HCT116 (cell line): ENCODE results near the gene CDK10. TPM values are rescaled to one million over a fixed set of nuclear protein-coding genes. Genes with fewer than 3 reads are reported as not detected.

Experiments
- ATAC-seq: fragments of 200-7000 bp; cut with Tn5 transposase; 2 replicates; pipeline ENCODE4 v1.9.1; 2020; ENCODE audit warnings: mild to moderate bottlenecking, moderate library complexity
- BruUV-seq: library from RNA; stranded (reverse); fragments of 400-500 nt; replicated peaks from 2 replicates; lab custom pipeline; 2021; lab: Mats Ljungman, UMichigan
- CTCF ChIA-PET: fragments of 300-600 bp; sonication (Branson Sonifier 250); formaldehyde crosslinking; loops from one replicate; lab custom pipeline; 2021; ENCODE audit warnings: antibody characterized with exemption; lab: Charles Lee
- POLR2A ChIA-PET: fragments of 300-600, 350-600 bp; sonication (Branson Sonifier 250); formaldehyde crosslinking; loops from one replicate; lab custom pipeline; 2021; ENCODE audit warnings: antibody characterized with exemption; lab: Charles Lee
- RAD21 ChIA-PET, 2 experiments: fragments of 300-600 bp; sonication (Branson Sonifier 250); formaldehyde crosslinking; loops; one replicate each; lab custom pipeline; 2023; ENCODE audit warnings: low total read pairs in 2 of 2; ENCODE audit not compliant: uncharacterized antibody in 2 of 2, unreplicated experiment in 2 of 2, low non-redundant PET in 1 of 2; lab: Charles Lee
- DNase-seq: peaks from one replicate; pipeline ENCODE4 v3.0.0-alpha.2; 2010; ENCODE audit warnings: low read depth, low spot score
- H2AFZ ChIP-seq: fragments of 200-600 bp; shearing (Covaris generic), sonication (generic); 2 replicates; pipeline ENCODE4 v1.6.1; 2017; ENCODE audit warnings: low read depth, mixed run types, mixed read lengths, antibody characterized with exemption, low read length; ENCODE audit not compliant: poor library complexity, severe bottlenecking
- H3K27ac ChIP-seq: 2 replicates; pipeline ENCODE4 v1.5.1; 2012; ENCODE audit warnings: low read depth, low read length
- H3K27me3 ChIP-seq: fragments of 200-600 bp; sonication (generic); 2 replicates; pipeline ENCODE4 v1.6.1; 2016; ENCODE audit warnings: mixed run types, low read length, mixed read lengths; ENCODE audit not compliant: insufficient read depth
- H3K36me3 ChIP-seq, 2 experiments: fragments of 200-500 bp in 1 of 2; fragments of 200-600 bp in 1 of 2; sonication (Bioruptor generic) in 1 of 2; sonication (generic) in 1 of 2; 2 replicates each; pipeline versions ENCODE4 v1.5.1 to v1.6.1; 2014 to 2016; ENCODE audit warnings: low read length in 2 of 2, inconsistent platforms in 1 of 2, mixed read lengths in 1 of 2, mixed run types in 1 of 2; ENCODE audit not compliant: insufficient read depth in 2 of 2, control insufficient read depth in 1 of 2
- H3K4me1 ChIP-seq, 2 experiments: fragments of 200-600 bp in 1 of 2; sonication (generic) in 1 of 2; 2 replicates each; pipeline versions ENCODE4 v1.5.1 to v1.6.1; 2012 to 2017; ENCODE audit warnings: low read length in 2 of 2, inconsistent platforms in 1 of 2, mild to moderate bottlenecking in 1 of 2, mixed read lengths in 1 of 2, mixed run types in 1 of 2, moderate library complexity in 1 of 2; ENCODE audit not compliant: insufficient read depth in 2 of 2, control insufficient read depth in 1 of 2
- H3K4me2 ChIP-seq: fragments of 200-600 bp; sonication (generic); 2 replicates; pipeline ENCODE4 v1.6.1; 2017; ENCODE audit warnings: mixed run types, low read length, mixed read lengths
- H3K4me3 ChIP-seq, 2 experiments: fragments of 200-600 bp in 1 of 2; sonication (generic) in 1 of 2; replicated peaks in 1 of 2; 2 replicates each; pipeline ENCODE4 v1.5.1; 2011 to 2016; ENCODE audit warnings: low read length in 2 of 2, control low read depth in 1 of 2, low read depth in 1 of 2, mild to moderate bottlenecking in 1 of 2, mixed read lengths in 1 of 2, mixed run types in 1 of 2
- H3K79me2 ChIP-seq: fragments of 200-600 bp; sonication (generic); 2 replicates; pipeline ENCODE4 v1.6.1; 2017; ENCODE audit warnings: mild to moderate bottlenecking, mixed run types, low read length, moderate library complexity, mixed read lengths; ENCODE audit not compliant: insufficient read depth
- H3K9ac ChIP-seq: fragments of 200-600 bp; sonication (generic); 2 replicates; pipeline ENCODE4 v1.6.1; 2016; ENCODE audit warnings: low read length, mixed read lengths
- H3K9me2 ChIP-seq: fragments of 200-600 bp; sonication (generic), shearing (Covaris generic); 2 replicates; pipeline ENCODE4 v1.6.1; 2017; ENCODE audit warnings: mixed run types, mild to moderate bottlenecking, moderate library complexity; ENCODE audit not compliant: insufficient read depth
- H3K9me3 ChIP-seq, 2 experiments: fragments of 200-500 bp in 1 of 2; fragments of 200-600 bp in 1 of 2; sonication (Bioruptor generic) in 1 of 2; sonication (generic) in 1 of 2; 2 replicates each; pipeline ENCODE4 v1.6.1; 2014 to 2017; ENCODE audit warnings: low read length in 2 of 2, mixed read lengths in 2 of 2, inconsistent platforms in 1 of 2, low read depth in 1 of 2, mild to moderate bottlenecking in 1 of 2, mixed run types in 1 of 2, moderate library complexity in 1 of 2; ENCODE audit not compliant: control insufficient read depth in 1 of 2, insufficient read depth in 1 of 2
- H4K20me1 ChIP-seq: fragments of 200-600 bp; sonication (generic), shearing (Covaris generic); 2 replicates; pipeline ENCODE4 v1.6.1; 2017; ENCODE audit warnings: mixed run types, mild to moderate bottlenecking, moderate library complexity; ENCODE audit not compliant: insufficient read depth
- CBX3 ChIP-seq: IDR thresholded peaks from 2 replicates; pipeline ENCODE4 v1.6.1; 2012; ENCODE audit warnings: low read depth
- CEBPB ChIP-seq: IDR thresholded peaks from 2 replicates; pipeline ENCODE4 v1.6.1; 2012; ENCODE audit warnings: low read depth
- CTCF ChIP-seq, 3 experiments: fragments of 200-600 bp in 1 of 3; sonication (generic) in 1 of 3; IDR thresholded peaks in 2 of 3; conservative IDR thresholded peaks in 1 of 3; 2 replicates each; pipeline ENCODE4 v1.5.1; 2012 to 2017; ENCODE audit warnings: low read depth in 2 of 3, low read length in 2 of 3, antibody characterized with exemption in 1 of 3, borderline replicate concordance in 1 of 3, control low read depth in 1 of 3, mild to moderate bottlenecking in 1 of 3, mixed read lengths in 1 of 3, mixed run types in 1 of 3, moderate library complexity in 1 of 3; ENCODE audit not compliant: insufficient read depth in 1 of 3
- EZH2 ChIP-seq: fragments of 200-600 bp; sonication (generic); IDR thresholded peaks from 2 replicates; pipeline ENCODE4 v1.6.1; 2017; ENCODE audit warnings: antibody characterized with exemption, mixed run types
- EZH2phosphoT487 ChIP-seq: fragments of 200-600 bp; IDR thresholded peaks from 2 replicates; pipeline ENCODE4 v1.6.1; 2018; ENCODE audit warnings: antibody characterized with exemption, borderline replicate concordance
- FOSL1 ChIP-seq: IDR thresholded peaks from 2 replicates; pipeline ENCODE4 v1.6.1; 2012; ENCODE audit warnings: low read depth
- POLR2A ChIP-seq: IDR thresholded peaks from 2 replicates; pipeline ENCODE4 v1.7.0; 2011; ENCODE audit warnings: borderline replicate concordance; ENCODE audit not compliant: insufficient read depth, insufficient read length; ENCODE audit errors: extremely low read depth
- POLR2AphosphoS5 ChIP-seq: IDR thresholded peaks from 2 replicates; pipeline ENCODE4 v1.6.1; 2011; ENCODE audit warnings: mild to moderate bottlenecking, low read depth, low read length, moderate library complexity
- RAD21 ChIP-seq: IDR thresholded peaks from 2 replicates; pipeline ENCODE4 v1.6.1; 2012; ENCODE audit warnings: low read depth, mild to moderate bottlenecking
- REST ChIP-seq: IDR thresholded peaks from 2 replicates; pipeline ENCODE4 v1.6.1; 2012; ENCODE audit warnings: low read depth
- SIN3A ChIP-seq: IDR thresholded peaks from 2 replicates; pipeline ENCODE4 v1.6.1; 2012; ENCODE audit warnings: low read depth
- SP1 ChIP-seq: IDR thresholded peaks from 2 replicates; pipeline ENCODE4 v1.6.1; 2012; ENCODE audit warnings: low read depth
- TCF7L2 ChIP-seq: IDR thresholded peaks from 2 replicates; pipeline ENCODE4 v1.7.0; 2011; ENCODE audit warnings: borderline replicate concordance, inconsistent platforms; ENCODE audit not compliant: insufficient read depth, insufficient read length; ENCODE audit errors: extremely low read depth
- YY1 ChIP-seq: IDR thresholded peaks from 2 replicates; pipeline ENCODE4 v1.6.1; 2011; ENCODE audit warnings: low read length, low read depth, moderate library complexity, mild to moderate bottlenecking; ENCODE audit not compliant: insufficient replicate concordance; ENCODE audit errors: extremely low read depth
- ZFX ChIP-seq: fragments of 450-650 bp; IDR thresholded peaks from 2 replicates; pipeline ENCODE4 v1.6.1; 2017
- ZNF274 ChIP-seq: fragments of 200-500 bp; sonication (Bioruptor generic); IDR thresholded peaks from 2 replicates; pipeline ENCODE4 v1.6.1; 2014; ENCODE audit warnings: mild to moderate bottlenecking, low read depth, low read length, inconsistent platforms
- intact Hi-C: fragments of 100-400 bp; cut with micrococcal nuclease; formaldehyde crosslinking; loops from 2 replicates; pipeline ENCODE4 v1.10.0; 2022
- total RNA-seq: library from RNA; stranded (reverse); gene quantifications from one replicate; pipeline ENCODE4 v1.2.1, GENCODE V29; 2021; ENCODE audit not compliant: unreplicated experiment

CDK10 gene
- total RNA-seq, 1 experiment from 2014 or later = 165 TPM

DNA sequence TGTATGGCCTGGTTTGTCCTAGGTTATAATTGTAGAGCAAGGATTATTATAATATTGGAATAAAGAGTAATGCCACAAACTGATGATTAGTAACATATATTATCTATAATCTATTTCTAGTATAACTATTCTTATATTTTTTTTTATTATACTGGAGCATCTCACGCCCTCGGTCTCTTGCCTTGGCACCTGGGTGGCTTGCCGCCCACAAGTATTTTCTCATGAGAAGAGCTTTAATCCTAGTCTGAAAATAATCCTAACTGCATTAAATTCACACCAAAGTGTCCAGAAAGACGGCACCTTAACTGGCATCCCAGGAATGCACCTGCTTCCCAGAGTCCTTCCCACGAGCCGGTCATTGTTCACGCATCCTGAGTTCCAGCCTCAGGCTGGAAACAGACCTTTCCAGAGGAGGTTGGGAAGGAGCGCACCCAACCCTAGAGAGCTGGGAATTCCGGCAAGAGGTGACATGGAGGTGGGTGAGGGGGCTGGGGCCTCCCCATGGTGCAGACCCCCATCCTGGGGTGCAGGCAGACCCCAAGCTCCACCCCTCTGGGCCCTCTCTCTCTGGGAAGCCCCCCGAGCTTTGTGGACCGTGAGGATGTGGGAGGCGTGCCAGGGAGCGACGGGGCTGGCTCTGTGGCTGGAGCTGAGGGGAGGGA, 44.9 kb upstream of the CDK10 start:
- Histone ChIP-seq H2AFZ (no peak overlapping the region), H3K27me3 (no peaks in the 10 kb centered on the region), H3K79me2 (no peaks in the 10 kb centered on the region), H3K36me3 (peaks cover 6 to 10% of the 10 kb centered on the region in 2 experiments; a peak in 3 of 4 replicates), H3K9me3 (no peaks in the 10 kb centered on the region), H3K4me3 (no peak overlapping the region), H4K20me1 (no peaks in the 10 kb centered on the region), H3K4me1 (peaks cover 8 to 23% of the 10 kb centered on the region in 2 experiments; a peak in 3 of 4 replicates), H3K4me2 (peak overlapping the region; percentile 49), H3K9me2 (no peaks in the 10 kb centered on the region), H3K9ac (no peak overlapping the region), H3K27ac (no peak overlapping the region)
- no TSS peak for BruUV-seq
- ATAC-seq = no peak
- no peak for DNase-seq
- intact Hi-C loops = loop anchor here (1.0 kb wide), 3 partner anchors 26 to 67 kb away; no protein-coding TSS in a partner anchor
- ChIA-PET RAD21 (interaction anchor here (0.6 to 2.0 kb wide), 6 partner anchors 12 to 66 kb away, joined by 3 to 10 read pairs (median 4); partner anchors contain the start of gene CPNE7 (in 1 of the 2)), POLR2A (no interaction called here), CTCF (interaction anchor here (0.6 to 1.8 kb wide), 8 partner anchors 16 to 57 kb away, joined by 3 to 6 read pairs (median 3); partner anchors contain the start of genes CHMP1A and SPATA33)
- no peak for TF ChIP-seq CEBPB
- TF ChIP-seq EZH2phosphoT487 = no peak
- no peak for TF ChIP-seq SP1
- TF ChIP-seq SIN3A = no peak
- no peak for TF ChIP-seq FOSL1
- TF ChIP-seq POLR2AphosphoS5 = no peak
- TF ChIP-seq CTCF (IDR thresholded peaks at IDR 0.05 in 2 of 3, conservative IDR thresholded peaks at IDR 0.05 in 1 of 3; ENCODE audit: borderline replicate concordance in 1 of 3, insufficient read depth in 1 of 3, low read depth in 2 of 3, low read length in 2 of 3) = no peak
- TF ChIP-seq REST = no peak
- no peak for TF ChIP-seq TCF7L2
- TF ChIP-seq ZNF274 = no peak
- TF ChIP-seq ZFX = no peak
- no peak for TF ChIP-seq CBX3
- TF ChIP-seq RAD21 = no peak
- TF ChIP-seq POLR2A = no peak
- no peak for TF ChIP-seq YY1
- TF ChIP-seq EZH2 = no peak
